ENCODE data around the gene PIGS.

GRCh38 chr17:28582513-28582912 lies 11.2 kb upstream of the PIGS start:
- no peak for TF ChIP-seq CTCF (IDR thresholded peaks at IDR 0.05)
- TF ChIP-seq POLR2A (IDR thresholded peaks at IDR 0.05) = no peak
